NCI-H2107 treated with DMSO at 0.1 percent for 48 hours (cell line): ENCODE data around the gene ZDHHC8.

Experiments used
- DNase-seq: peaks from one replicate; lab custom pipeline; 2025; ENCODE audit not compliant: unreplicated experiment; lab: John Stamatoyannopoulos, UW

Gene ZDHHC8

GRCh38 chr22:20142711-20143621, 11.4 kb downstream of the ZDHHC8 start:
- no peak for DNase-seq

- no peak for DNase-seq
Observed at GRCh38 chr22:20143883-20144665, 12.5 kb downstream of the ZDHHC8 start.

GRCh38 chr22:20145206-20145831, 13.7 kb downstream of the ZDHHC8 start:
- no peak for DNase-seq

GRCh38 chr22:20145832-20146223, 14.2 kb downstream of the ZDHHC8 start:
- no peak for DNase-seq

- no peak for DNase-seq
Observed at GRCh38 chr22:20146777-20147176, 15.2 kb downstream of the ZDHHC8 start.

- no peak for DNase-seq
Observed at GRCh38 chr22:20147237-20147988, 15.8 kb downstream of the ZDHHC8 start.

GRCh38 chr22:20148414-20148813, 16.8 kb downstream of the ZDHHC8 start:
- DNase-seq, result no peak

GRCh38 chr22:20149257-20150250, 17.9 kb downstream of the ZDHHC8 start:
- DNase-seq, result no peak

GRCh38 chr22:20150381-20151275, 19.0 kb downstream of the ZDHHC8 start, which contains the start of gene CCDC188:
Gene CCDC188, minus strand, starts transcription at chr22:20151055. Its CDS starts 69 bp downstream, at chr22:20150986.
- no peak for DNase-seq

- no peak for DNase-seq
Observed at GRCh38 chr22:20151276-20151588, 19.6 kb downstream of the ZDHHC8 start.

GRCh38 chr22:20152464-20152890, 20.9 kb downstream of the ZDHHC8 start:
- DNase-seq, result no peak

- no peak for DNase-seq
Observed at GRCh38 chr22:20153945-20154344, 22.3 kb downstream of the ZDHHC8 start.

GRCh38 chr22:20154602-20155187, 23.1 kb downstream of the ZDHHC8 start:
- DNase-seq, result no peak

GRCh38 chr22:20155330-20156041, 23.9 kb downstream of the ZDHHC8 start:
- DNase-seq, result peak; percentile 9

- no peak for DNase-seq
Observed at GRCh38 chr22:20156042-20156389, 24.4 kb downstream of the ZDHHC8 start.

- DNase-seq, result no peak
Observed at GRCh38 chr22:20156611-20157429, 25.2 kb downstream of the ZDHHC8 start.
